Measurements from ENCODE around the gene IDH3B.
"Not testable (repeated sequence)": the region's sequence is repeated elsewhere in the genome, so short reads cannot be mapped to it uniquely, and the experiment has no call there.

The IDH3B gene

DNA sequence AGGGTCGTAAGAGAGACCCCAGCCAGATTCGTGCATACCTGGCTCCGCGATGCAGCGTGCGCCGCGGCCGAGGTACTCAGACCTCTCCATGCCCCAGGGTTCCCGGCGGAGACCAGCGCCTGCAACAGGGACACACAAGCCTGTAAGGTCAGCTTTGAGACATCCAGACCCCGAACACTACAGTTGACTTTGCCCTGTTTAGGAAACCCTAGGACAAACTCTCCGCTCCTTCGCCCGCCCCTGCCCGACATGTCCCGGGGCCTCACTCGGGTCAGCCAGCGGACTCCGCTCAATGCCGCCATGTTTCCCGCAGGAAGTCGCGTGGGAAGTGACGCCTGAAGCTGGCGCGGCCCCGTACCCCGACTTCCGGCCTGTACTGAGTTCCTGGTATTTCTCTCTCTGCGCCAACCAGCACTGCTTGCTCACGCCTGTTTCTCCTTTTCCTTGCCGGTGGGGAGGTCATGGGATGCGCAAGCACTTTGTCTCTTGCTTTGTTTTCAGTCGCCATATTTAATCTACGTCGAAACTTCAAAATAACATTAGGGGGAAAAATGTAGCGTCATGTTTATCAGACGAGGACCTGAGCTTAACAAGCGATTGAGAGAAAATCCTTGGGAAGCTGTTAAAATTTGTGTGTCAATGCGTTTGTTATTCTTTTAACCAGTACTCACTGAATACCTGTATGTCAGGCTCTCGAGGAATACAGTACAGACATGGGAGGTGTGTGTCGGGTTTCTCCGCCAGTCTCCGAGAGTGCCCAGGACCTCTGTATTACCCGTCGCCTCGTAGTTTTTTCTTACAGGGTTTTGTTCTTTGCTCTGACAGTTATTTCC is at the start of gene IDH3B:
TSS of gene IDH3B (minus strand) at position 330 of the 833 bp plus-strand sequence. CDS start at position 302, 28 bp downstream.
- peak; percentile 71 for DNase-seq

- no peak for DNase-seq
These were observed 49.3 kb upstream of the IDH3B start for GRCh38 chr20:2713285-2713684.

GRCh38 chr20:2709205-2709981 is 45.4 kb upstream of the IDH3B start:
- no peak for DNase-seq

DNA sequence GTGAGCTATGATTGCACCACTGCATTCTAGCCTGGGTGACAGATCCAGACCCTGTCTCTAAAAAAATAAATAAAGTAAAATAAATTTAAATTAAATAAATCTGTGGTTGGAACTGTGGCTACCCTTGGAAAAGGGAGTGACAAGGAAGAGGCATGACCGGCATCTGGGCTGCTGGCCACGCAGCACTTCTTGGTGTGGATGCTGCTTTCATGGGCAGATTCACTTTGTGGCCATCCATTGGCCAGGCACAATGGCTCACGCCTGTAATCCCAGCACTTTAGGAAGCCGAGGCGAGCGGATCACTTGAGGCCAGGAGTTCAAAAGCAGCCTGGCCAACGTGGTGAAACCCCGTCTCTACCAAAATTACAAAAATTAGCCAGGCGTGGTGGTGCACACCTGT is 44.6 kb upstream of the IDH3B start:
- no peak for DNase-seq

- no peak for DNase-seq
These were observed 44.0 kb upstream of the IDH3B start for GRCh38 chr20:2708073-2708415.

- no peak for DNase-seq
These were observed 43.5 kb upstream of the IDH3B start for GRCh38 chr20:2707353-2708072.

GRCh38 chr20:2706688-2707352 is 42.8 kb upstream of the IDH3B start:
- no peak for DNase-seq

DNA sequence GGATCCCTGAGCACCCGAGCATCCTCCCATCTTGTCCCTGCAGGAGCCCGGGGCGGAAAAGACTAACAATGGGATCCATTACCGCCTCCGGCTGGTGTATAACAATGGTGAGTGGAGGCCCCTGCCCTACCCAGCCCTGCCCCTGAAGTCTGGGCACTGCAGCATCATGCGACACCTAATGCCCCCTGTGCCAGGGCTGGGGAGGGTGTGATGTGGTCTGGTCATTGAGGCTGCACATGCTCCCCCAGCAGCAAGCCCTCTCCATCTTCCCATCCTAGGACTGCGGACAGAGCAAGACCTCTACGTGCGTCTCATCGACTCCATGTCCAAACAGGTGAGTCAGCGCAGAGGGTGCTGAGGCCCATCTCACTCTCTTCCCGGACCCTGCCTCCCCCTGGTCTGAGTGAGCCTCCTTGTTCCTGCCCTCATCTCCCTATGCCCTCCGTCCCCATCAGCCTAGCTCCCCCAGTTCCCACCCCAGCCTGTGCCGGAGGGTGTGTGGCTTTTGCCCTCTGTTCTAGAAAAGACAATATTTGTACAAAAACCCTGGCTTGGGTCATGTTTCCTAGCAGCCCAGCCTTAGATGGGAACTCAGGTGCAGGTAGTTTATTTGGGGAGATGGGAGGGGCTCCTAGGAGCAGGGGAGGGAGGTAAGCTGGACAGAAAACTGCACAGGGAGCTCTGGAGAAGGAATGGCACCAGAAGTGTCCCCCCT is 42.1 kb upstream of the IDH3B start:
- no peak for DNase-seq

- DNase-seq = no peak
These were observed 39.9 kb upstream of the IDH3B start for GRCh38 chr20:2703716-2704475.

- no peak for DNase-seq
These were observed 37.7 kb upstream of the IDH3B start for GRCh38 chr20:2701671-2702081.

- DNase-seq = no peak
These were observed 37.1 kb upstream of the IDH3B start for GRCh38 chr20:2700913-2701620.

DNA sequence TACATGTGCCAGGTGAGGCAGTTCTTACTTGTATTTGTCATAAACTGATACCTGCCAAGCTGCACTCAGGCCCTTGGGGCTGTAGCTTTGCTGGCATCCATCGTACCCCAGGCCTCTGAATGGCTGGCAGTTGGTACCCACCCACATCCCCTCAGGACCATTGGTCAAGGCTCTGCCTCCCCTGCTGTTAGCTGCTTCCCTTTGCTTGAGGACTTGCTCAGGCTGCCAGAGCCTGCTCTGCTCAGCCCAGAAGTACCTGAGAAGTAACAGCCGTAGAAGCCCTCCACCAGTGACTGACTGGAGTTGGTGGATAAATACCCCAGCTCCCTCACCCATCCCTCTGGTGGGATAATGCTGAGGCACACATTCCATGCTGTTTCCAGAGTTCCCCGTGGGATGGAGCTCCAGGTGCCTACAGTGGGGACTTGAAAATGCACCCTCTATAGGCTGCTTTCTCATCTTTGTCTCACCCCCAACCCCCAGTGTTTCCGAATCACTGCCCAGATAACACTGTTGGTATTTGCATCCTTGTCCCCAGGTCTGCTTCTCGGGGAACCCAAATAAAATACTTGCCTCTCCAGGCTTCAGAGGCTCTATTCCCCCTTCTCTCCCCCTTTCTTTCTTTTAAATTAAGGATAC is 35.9 kb upstream of the IDH3B start:
- no peak for DNase-seq

GRCh38 chr20:2698912-2699311 is 34.9 kb upstream of the IDH3B start:
- no peak for DNase-seq

GRCh38 chr20:2698186-2698817 is 34.3 kb upstream of the IDH3B start:
- DNase-seq = no peak

- no peak for DNase-seq
These were observed 33.8 kb upstream of the IDH3B start for GRCh38 chr20:2697768-2698167.

DNA sequence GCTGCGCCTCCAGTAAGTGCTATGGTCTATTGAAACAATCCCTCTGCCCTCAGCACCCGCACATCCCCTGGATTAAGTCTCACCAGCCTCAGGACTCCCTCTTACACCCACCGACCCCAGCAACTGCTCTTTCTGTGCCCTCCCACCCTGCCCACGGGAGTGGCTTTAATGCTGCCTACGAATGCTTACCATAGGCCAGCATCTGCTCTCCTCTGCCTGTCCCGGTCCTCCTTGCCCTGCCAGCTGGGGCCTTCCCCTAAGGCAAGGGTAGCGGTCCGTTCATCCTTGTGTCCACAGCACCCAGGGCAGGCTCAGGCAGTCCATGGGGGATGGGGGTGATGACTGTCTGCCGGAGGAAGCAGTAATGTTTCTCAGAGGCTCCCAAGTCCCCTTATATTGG is 32.6 kb upstream of the IDH3B start:
- DNase-seq = no peak

DNA sequence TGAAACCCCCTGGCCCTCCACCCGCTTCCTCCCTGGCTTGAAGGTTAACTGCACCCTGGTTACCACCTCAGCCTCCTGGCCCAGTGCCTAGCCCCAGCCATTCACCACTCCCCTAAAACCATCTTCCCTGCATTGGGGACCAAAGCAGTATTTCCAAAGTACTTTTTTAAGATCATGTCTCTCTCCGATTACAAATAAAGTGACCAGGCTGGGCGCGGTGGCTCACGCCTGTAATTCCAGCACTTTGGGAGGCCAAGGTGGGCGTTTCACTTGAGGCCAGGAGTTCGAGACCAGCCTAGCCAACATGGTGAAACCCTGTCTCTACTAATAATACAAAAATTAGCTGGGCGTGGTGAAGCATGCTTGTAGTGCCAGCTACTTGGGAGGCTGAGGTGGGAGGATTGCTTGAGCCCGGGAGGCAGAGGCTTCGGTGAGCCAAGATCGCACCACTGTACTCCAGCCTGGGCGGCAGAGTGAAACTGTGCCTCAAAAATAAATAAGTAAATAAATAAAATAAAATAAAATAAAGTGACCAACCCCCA is 32.0 kb upstream of the IDH3B start:
- DNase-seq = not testable (repeated sequence)

GRCh38 chr20:2695206-2695983 is 31.4 kb upstream of the IDH3B start:
- no peak for DNase-seq

DNA sequence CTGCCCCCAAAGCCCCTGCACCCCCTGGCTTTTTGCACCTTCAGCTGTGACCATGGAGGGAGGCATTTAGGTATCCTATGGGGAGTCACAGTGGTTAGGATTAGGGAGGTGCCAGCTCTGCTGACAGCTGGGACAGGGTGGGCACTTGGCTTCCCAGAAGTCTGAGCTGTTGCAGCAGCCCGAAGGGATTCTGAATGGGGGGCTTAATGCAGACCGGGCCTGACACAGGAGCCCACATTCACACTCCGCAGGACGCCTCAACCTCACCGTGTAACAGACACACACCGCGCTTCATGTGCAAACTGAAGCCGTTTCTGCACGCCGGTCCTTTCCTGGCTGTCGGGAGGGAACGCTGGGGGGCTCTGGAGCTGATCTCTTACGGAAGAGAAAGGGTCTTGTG is 30.5 kb upstream of the IDH3B start:
- DNase-seq = no peak

All from amniotic stem cell (primary cell).